Caki2 (cell line): ENCODE results near the gene VEGFD. TPM values are rescaled to one million over a fixed set of nuclear protein-coding genes. Genes with fewer than 3 reads are reported as not detected.
A peak's percentile ranks its signal among the peaks of the same experiment; 100 is the strongest.
"Not testable (repeated sequence)": the region's sequence is repeated elsewhere in the genome, so short reads cannot be mapped to it uniquely, and the experiment has no call there.

Experiments used
- DNase-seq: peaks from one replicate; pipeline ENCODE4 v3.0.0-alpha.2; 2015; ENCODE audit warnings: low read depth
- in situ Hi-C: cut with HindIII; loops from 2 replicates; pipeline ENCODE4 v1.10.0; 2016; ENCODE audit warnings: low sequenced_read_pairs, low pct_unique_long_range_greater_than_20kb, mixed read lengths
- total RNA-seq: library from RNA; depleted of rRNA; stranded (reverse); fragments of >200 nt; shearing (Covaris generic); gene quantifications from 2 replicates; pipeline ENCODE4 v1.2.3, GENCODE V29; 2014; ENCODE audit warnings: low replicate concordance; rRNA removed

The VEGFD gene
- total RNA-seq, 1 experiment from 2014 or later, result 0.41 TPM

GRCh38 chrX:15320297-15320696, 63.9 kb downstream of the VEGFD start:
- in situ Hi-C loops, result no loop called here
- no peak for DNase-seq

GRCh38 chrX:15319075-15319474, 65.1 kb downstream of the VEGFD start:
- in situ Hi-C loops, result no loop called here
- no peak for DNase-seq

GRCh38 chrX:15315509-15315908, 68.7 kb downstream of the VEGFD start, which contains the start of gene ASB11:
ASB11 (minus strand) TSS chrX:15315640; CDS start chrX:15315605, 35 bp downstream.
- in situ Hi-C loops, result no loop called here
- no peak for DNase-seq

- in situ Hi-C loops, result no loop called here
- DNase-seq, result no peak
These were observed 69.7 kb downstream of the VEGFD start for GRCh38 chrX:15314472-15314871.

- in situ Hi-C loops, result no loop called here
- no peak for DNase-seq
These were observed 73.1 kb downstream of the VEGFD start for GRCh38 chrX:15311119-15311518.

DNA sequence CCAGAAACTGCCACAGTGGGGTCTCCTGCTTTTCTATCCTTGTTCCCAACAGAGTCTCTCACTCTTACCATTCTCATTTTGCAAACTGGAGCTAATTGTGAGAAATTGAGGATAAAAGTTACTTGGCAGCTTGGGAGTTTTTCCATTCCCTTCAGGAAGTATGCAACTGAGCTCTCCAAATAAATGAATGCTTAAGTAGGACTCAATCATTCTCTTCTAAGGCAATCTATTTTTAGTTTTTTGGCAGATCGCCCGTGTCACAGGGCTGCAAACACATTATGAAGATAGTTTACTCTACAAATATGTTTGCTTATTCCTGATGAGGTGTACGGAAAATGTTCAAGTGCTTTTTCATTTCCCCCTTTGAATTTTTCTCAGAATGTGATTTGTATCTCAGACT, 74.1 kb downstream of the VEGFD start:
- DNase-seq, result no peak
- in situ Hi-C loops, result no loop called here

- in situ Hi-C loops, DNase-seq: not testable (repeated sequence)
These were observed 78.3 kb downstream of the VEGFD start for GRCh38 chrX:15305899-15306298.

- peak; percentile 62 for DNase-seq
- in situ Hi-C loops, result no loop called here
These were observed 82.3 kb downstream of the VEGFD start for GRCh38 chrX:15301924-15302323.

GRCh38 chrX:15299941-15300851, 84.0 kb downstream of the VEGFD start:
- in situ Hi-C loops, result no loop called here
- peak; percentile 44 for DNase-seq

DNA sequence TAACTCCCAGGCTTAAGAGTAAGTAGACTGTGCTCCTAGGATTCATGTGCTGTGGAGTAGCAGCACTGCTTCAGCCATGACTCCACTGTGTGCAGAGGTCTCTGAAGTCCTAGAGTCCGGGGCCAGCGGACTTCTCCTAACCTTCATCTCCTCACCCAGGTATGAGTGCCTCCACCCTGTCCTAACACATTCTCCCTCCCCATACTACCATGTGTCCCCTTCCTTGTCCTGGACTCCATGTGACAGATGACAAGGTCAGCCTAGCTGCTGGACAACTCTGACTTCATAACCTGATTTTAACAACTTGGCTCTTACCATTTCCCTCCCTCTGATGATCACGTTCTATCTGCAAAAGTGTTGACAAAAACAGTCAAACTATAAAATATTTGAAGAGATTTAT, 85.4 kb downstream of the VEGFD start:
- no peak for DNase-seq
- in situ Hi-C loops, result no loop called here

- DNase-seq, result no peak
- in situ Hi-C loops, result no loop called here
These were observed 86.0 kb downstream of the VEGFD start for GRCh38 chrX:15298201-15298600.

Other genes with a start within 250 kb of the VEGFD start
- 29.8 and 44.6 TPM in 2 replicates for gene ASB9, start 114.3 kb downstream of the VEGFD start, total RNA-seq
- not detected in 2 replicates for gene ASB11, start 68.8 kb downstream of the VEGFD start, total RNA-seq
- gene PIGA, start 48.9 kb downstream of the VEGFD start, total RNA-seq, result 3.9 and 17.0 TPM in 2 replicates
- 80.0 and 95.2 TPM in 2 replicates for gene PIR, start 108.9 kb upstream of the VEGFD start, total RNA-seq
- gene BMX, start 116.4 kb upstream of the VEGFD start, total RNA-seq, result 0.71 TPM in 1 of 2 replicates, not detected in the other
- 0.06 TPM in 1 of 2 replicates, not detected in the other for gene ACE2, start 216.5 kb upstream of the VEGFD start, total RNA-seq